Esophagus squamous epithelium (tissue), 4 donors: Measurements from ENCODE around the gene EXPH5.

Experiments used
- POLR2A ChIP-seq, 4 donors: fragments of 450-650 bp; IDR thresholded peaks; one replicate each; pipeline ENCODE4 v1.6.1; 2017; ENCODE audit warnings: antibody characterized with exemption in 4 of 4, mild to moderate bottlenecking in 4 of 4, moderate library complexity in 3 of 4
- TF ChIP-seq, protein P1 (sequence below), 6 experiments: fragments of 450-650 bp in 4 of 6; fragments of 200-600 bp in 2 of 6; sonication (generic) in 2 of 6; IDR thresholded peaks; one replicate each; pipeline ENCODE4 v1.5.1; 2016 to 2019; ENCODE audit warnings: antibody characterized with exemption in 6 of 6, mild to moderate bottlenecking in 4 of 6, moderate library complexity in 4 of 6

DNA sequence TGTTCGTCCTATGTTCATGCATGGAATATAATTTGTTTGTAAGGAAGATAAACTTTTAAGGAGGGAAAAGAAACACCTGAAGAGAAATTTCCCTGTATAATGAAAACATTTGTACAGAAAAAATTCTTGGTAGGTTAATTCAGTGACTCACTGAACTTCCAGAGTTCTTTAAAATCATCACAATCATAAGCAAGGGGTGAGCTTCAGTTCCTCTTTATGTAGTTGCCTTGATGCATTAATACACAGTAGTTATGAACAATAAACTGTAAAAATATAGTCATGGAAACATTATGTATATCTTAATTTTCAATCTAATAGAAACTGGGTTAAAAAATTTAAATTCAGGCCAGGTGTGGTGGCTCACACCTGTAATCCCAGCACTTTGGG lies 125.1 kb downstream of the EXPH5 start:
- TF ChIP-seq, protein P1, sequence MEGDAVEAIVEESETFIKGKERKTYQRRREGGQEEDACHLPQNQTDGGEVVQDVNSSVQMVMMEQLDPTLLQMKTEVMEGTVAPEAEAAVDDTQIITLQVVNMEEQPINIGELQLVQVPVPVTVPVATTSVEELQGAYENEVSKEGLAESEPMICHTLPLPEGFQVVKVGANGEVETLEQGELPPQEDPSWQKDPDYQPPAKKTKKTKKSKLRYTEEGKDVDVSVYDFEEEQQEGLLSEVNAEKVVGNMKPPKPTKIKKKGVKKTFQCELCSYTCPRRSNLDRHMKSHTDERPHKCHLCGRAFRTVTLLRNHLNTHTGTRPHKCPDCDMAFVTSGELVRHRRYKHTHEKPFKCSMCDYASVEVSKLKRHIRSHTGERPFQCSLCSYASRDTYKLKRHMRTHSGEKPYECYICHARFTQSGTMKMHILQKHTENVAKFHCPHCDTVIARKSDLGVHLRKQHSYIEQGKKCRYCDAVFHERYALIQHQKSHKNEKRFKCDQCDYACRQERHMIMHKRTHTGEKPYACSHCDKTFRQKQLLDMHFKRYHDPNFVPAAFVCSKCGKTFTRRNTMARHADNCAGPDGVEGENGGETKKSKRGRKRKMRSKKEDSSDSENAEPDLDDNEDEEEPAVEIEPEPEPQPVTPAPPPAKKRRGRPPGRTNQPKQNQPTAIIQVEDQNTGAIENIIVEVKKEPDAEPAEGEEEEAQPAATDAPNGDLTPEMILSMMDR (IDR thresholded peaks at IDR 0.05), result no peak
- TF ChIP-seq POLR2A (IDR thresholded peaks at IDR 0.05), result no peak
